IPS-11a (cell line): ENCODE measurements around the gene ALDH1A2.

Experiments used
- H3K4me3 ChIP-seq: one replicate; pipeline ENCODE4 v1.5.1; 2013; ENCODE audit warnings: low read depth, low read length, control low read depth

ALDH1A2 gene

DNA sequence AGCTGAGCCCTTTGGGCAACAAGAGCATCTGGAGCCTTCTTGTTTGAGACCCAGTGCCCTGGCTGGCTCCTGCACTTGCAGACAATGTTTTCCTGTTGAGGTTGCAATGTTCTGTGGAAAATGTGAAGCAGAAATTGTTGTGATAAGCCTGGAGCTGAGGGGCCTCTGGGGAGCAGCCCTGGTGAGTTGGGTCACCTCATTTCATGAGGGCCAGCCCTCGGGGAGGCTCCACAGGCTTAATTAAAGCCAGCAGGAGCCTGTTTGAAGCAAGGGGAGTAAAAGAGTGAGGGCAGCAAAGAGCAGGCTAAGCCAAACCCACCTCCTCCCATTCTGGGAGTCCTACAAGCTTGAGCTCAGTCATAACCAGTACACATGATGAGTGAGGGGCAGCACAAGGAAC, 154.3 kb downstream of the ALDH1A2 start:
- no peak overlapping the region for H3K4me3 ChIP-seq

DNA sequence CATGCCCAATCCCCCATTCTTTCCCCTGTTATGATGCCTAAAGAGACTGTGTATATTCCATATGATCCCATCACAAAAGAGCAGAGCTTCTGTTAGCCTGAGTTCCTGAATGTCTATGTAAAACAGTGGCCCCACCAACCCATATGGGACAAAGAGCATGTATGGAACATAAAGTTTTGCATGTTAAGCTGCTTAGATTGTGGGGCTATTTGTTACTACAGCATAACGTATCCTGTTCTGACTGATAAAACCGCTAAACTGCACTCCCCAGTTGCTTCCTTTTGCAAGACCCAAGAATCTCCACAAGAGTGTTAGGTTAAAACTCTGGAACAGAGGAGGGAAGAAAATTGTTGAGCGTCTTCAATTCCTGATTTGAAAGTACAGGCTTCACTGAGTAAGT, 154.8 kb downstream of the ALDH1A2 start:
- no peak overlapping the region for H3K4me3 ChIP-seq

GRCh38 chr15:57909388-57909787, 156.1 kb downstream of the ALDH1A2 start:
- H3K4me3 ChIP-seq = no peak overlapping the region

- H3K4me3 ChIP-seq = no peak overlapping the region
Measured at GRCh38 chr15:57903626-57904025, 161.9 kb downstream of the ALDH1A2 start.
